HG03045 (cell line): ENCODE measurements around the gene APBB2.

Experiments used
- ATAC-seq: cut with Tn5 transposase; IDR thresholded peaks from one replicate; pipeline ENCODE4 v1.9.1; 2021; ENCODE audit warnings: mild to moderate bottlenecking, moderate library complexity; ENCODE audit not compliant: unreplicated experiment

The APBB2 gene

DNA sequence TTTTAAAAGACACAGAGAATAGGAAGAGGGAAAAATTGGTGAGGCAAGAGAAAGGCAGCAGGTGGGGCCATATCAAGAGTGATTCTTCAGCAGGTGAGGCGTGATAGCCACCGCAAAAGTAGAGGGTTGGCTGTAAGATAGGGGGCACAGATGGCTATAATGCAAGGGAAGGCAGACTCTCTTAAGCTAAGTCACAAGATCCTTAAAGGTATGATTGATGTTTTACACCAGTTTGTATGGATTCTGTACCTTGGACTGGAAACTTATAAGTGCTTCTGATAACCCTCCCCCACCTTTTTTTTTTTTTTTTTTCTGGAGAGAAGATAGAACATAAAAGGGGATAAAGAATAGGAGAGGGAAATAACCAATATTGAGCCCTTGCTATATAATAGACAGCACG lies 424.6 kb downstream of the APBB2 start:
- no peak for ATAC-seq

GRCh38 chr4:40789031-40789430 lies 425.3 kb downstream of the APBB2 start:
- no peak for ATAC-seq

DNA sequence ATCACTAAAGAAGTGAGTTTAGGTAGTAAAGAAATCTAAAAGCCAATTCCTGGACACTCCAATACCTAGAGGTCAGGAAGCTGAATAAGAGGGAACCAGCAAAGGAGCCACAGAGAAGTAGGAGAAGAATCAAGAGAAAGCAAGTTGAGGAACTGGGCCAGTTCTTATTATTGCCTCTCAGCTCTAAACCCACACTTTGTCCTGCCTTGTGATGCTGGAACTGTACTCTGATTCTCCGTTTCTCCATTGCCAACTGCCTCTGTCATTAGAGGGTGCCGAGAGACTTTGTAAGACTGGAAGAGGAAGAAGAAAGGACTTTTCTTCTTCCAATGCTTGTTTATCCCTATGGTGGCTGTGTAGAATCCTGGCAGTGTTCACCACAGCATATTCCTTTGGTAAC lies 426.0 kb downstream of the APBB2 start:
- ATAC-seq: no peak

GRCh38 chr4:40785727-40786126 lies 428.6 kb downstream of the APBB2 start:
- ATAC-seq: no peak

- ATAC-seq: no peak
These were observed 431.5 kb downstream of the APBB2 start for GRCh38 chr4:40782876-40783275.

DNA sequence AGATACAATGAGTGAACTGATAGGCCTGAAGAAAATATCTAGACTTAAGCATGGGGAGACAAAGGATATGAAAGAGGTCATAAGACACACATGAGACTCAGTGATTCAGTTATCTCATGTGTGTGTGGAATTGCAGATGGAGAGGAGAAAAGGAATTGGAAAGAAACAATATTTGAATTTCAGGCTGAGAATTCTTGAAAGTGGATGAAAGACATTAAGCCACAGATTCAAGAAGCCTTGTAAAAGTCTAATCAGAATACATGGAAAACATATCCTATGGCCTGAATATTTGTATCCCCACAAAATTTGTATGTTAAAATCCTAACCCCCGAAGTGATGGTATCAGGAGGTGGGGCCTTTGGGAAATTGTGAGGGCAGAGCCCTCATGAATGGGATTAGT lies 436.3 kb downstream of the APBB2 start:
- ATAC-seq: no peak

DNA sequence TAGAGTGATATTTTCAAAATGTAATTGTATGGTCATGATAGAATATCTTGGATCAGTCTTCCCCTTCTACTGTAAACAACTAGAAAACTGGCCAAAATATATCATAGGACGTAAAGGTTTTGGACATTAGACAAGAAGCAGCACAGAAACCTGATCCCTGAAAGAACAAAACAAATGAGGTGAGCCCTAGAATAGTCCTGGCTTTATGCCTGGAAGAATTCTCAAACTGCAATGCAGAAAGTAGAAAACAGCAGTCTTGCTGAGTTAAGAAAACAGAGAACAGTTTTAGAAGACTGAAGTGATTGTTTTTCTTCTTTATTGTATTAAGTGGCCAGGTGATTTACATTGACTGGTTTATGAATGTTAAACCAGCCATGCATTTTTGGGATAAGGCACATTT lies 445.1 kb downstream of the APBB2 start:
- ATAC-seq: no peak

GRCh38 chr4:40763228-40763716 lies 451.1 kb downstream of the APBB2 start:
- peak; percentile 100 for ATAC-seq
